ENCODE results near the gene RBKS. TPM values are rescaled to one million over a fixed set of nuclear protein-coding genes. Genes with fewer than 3 reads are reported as not detected.

The RBKS gene
- total and polyA plus RNA-seq, 2 donors from 2014 or later: 10.3 to 28.7 TPM

DNA sequence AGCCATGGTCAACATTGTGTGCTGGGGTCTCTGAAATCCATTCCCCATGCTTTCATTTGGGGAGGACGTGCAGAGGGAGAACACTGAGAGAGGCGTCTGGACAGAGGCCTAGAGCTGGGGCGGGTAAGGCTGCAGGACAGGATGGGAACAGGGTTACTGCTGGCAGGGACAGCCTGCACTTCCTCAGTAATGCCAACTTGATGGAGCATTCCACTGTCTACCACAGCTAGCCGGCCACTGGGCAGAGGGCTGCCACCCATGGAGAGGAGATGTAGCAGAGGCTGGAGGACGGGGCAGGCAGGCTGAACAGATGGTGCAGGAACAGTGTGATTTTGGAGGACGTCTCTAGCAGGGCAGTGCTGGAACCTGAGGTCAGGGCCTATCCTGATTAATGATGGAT lies 89.3 kb downstream of the RBKS start:
- Histone ChIP-seq H3K36me3 (ENCODE audit: control insufficient read depth in 2 of 3, insufficient read depth in 3 of 3, low read length in 3 of 3) (no peaks in the 10 kb centered on the region), H3K4me1 (ENCODE audit: control insufficient read depth in 2 of 3, insufficient read depth in 2 of 3, low read depth in 1 of 3, low read length in 3 of 3) (peaks cover 0 to 5% (median under 1%) of the 10 kb centered on the region in 3 donors), H3K4me3 (ENCODE audit: low read length in 3 of 3) (no peak overlapping the region), H3K27ac (ENCODE audit: low read depth in 2 of 2, low read length in 2 of 2) (no peak overlapping the region), H3K27me3 (ENCODE audit: control insufficient read depth, insufficient read depth, low read length) (no peaks in the 10 kb centered on the region), H3K9ac (ENCODE audit: low read length in 3 of 3) (no peak overlapping the region), H3K9me3 (ENCODE audit: control insufficient read depth in 2 of 3, insufficient read depth in 1 of 3, low read length in 3 of 3) (no peaks in the 10 kb centered on the region)
- intact Hi-C loops (cut with DNase I): no loop called here
- TF ChIP-seq, protein P1, sequence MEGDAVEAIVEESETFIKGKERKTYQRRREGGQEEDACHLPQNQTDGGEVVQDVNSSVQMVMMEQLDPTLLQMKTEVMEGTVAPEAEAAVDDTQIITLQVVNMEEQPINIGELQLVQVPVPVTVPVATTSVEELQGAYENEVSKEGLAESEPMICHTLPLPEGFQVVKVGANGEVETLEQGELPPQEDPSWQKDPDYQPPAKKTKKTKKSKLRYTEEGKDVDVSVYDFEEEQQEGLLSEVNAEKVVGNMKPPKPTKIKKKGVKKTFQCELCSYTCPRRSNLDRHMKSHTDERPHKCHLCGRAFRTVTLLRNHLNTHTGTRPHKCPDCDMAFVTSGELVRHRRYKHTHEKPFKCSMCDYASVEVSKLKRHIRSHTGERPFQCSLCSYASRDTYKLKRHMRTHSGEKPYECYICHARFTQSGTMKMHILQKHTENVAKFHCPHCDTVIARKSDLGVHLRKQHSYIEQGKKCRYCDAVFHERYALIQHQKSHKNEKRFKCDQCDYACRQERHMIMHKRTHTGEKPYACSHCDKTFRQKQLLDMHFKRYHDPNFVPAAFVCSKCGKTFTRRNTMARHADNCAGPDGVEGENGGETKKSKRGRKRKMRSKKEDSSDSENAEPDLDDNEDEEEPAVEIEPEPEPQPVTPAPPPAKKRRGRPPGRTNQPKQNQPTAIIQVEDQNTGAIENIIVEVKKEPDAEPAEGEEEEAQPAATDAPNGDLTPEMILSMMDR (IDR thresholded peaks at IDR 0.05; ENCODE audit: borderline replicate concordance, extremely low read depth, insufficient read depth): no peak
- no peak for DNase-seq
- FAIRE-seq: no peak

DNA sequence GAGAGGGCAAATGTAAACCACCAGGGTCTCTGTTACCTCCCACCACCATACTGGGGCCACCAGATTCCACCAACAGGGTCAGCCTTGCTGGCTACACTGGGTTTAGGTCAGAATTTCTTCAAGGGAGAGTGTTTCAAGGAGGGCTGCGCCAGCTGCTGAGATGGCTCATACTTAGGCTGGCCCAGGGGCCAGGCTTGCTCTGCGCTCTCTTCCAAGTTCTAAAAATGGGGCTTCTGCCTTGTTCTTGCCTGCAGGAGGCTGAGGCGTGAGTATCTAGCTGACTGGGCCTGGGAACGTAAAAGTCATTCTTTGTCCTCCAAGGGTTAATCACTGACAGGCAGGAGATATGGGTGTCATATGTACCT lies 90.6 kb downstream of the RBKS start:
- no peaks in the 10 kb centered on the region for H3K27me3 ChIP-seq (ENCODE audit: control insufficient read depth, insufficient read depth, low read length)
- H3K9ac ChIP-seq (ENCODE audit: low read length in 3 of 3): peak overlapping the region in 1 of 3 donors; percentile 5
- H3K4me3 ChIP-seq (ENCODE audit: low read length in 3 of 3): no peak overlapping the region
- DNase-seq: no peak
- H3K4me1 ChIP-seq (ENCODE audit: control insufficient read depth in 2 of 3, insufficient read depth in 2 of 3, low read depth in 1 of 3, low read length in 3 of 3): peaks cover 0 to 10% (median 6%) of the 10 kb centered on the region in 3 donors
- H3K27ac ChIP-seq (ENCODE audit: low read depth in 2 of 2, low read length in 2 of 2): peak overlapping the region; percentile 6 to 51
- TF ChIP-seq, protein P1 (IDR thresholded peaks at IDR 0.05; ENCODE audit: borderline replicate concordance, extremely low read depth, insufficient read depth): no peak
- no peaks in the 10 kb centered on the region for H3K36me3 ChIP-seq (ENCODE audit: control insufficient read depth in 2 of 3, insufficient read depth in 3 of 3, low read length in 3 of 3)
- H3K9me3 ChIP-seq (ENCODE audit: control insufficient read depth in 2 of 3, insufficient read depth in 1 of 3, low read length in 3 of 3): no peaks in the 10 kb centered on the region
- intact Hi-C loops (cut with DNase I): no loop called here
- no peak for FAIRE-seq

DNA sequence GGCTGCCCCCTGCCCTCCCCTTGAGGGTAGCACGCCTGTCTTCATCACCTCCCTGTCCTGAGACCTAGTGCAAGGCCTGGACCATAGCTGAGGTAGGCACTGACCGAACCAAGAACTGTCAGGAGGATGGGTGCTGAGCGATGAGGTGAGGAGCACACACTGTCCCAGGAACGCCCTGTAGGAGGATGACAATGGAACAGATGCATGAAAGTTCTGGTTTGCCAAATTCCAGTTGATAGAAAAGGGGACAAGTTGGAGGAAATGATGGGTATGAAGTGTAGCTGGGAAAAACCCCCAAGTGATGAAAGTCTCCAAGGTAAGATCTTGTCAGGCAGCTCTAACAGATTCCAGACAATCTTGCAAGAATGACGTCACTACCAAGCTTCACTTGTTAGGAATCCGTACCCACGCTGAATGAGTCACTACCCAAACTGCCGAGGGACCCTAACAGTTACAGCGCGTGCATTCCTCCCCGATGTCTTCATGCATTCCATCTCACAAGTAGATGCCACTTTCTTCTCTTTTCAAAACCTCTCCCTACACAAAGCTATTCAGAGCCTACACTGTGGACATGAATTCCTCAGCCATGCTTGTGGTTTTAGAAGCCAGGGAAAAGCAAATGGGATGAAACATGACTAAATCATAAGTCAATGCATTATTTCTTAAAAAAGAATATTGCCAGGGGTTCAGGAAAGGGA lies 91.1 kb downstream of the RBKS start:
- Histone ChIP-seq H3K9ac (ENCODE audit: low read length in 3 of 3) (peak overlapping the region in 1 of 3 donors; percentile 5), H3K27me3 (ENCODE audit: control insufficient read depth, insufficient read depth, low read length) (no peaks in the 10 kb centered on the region), H3K9me3 (ENCODE audit: control insufficient read depth in 2 of 3, insufficient read depth in 1 of 3, low read length in 3 of 3) (no peaks in the 10 kb centered on the region), H3K4me1 (ENCODE audit: control insufficient read depth in 2 of 3, insufficient read depth in 2 of 3, low read depth in 1 of 3, low read length in 3 of 3) (peaks cover 0 to 10% (median 6%) of the 10 kb centered on the region in 3 donors), H3K36me3 (ENCODE audit: control insufficient read depth in 2 of 3, insufficient read depth in 3 of 3, low read length in 3 of 3) (no peaks in the 10 kb centered on the region), H3K4me3 (ENCODE audit: low read length in 3 of 3) (no peak overlapping the region), H3K27ac (ENCODE audit: low read depth in 2 of 2, low read length in 2 of 2) (peak overlapping the region; percentile 33 to 67)
- FAIRE-seq (no peak), DNase-seq (peak in 3 of 5 donors; percentile 5 to 77 (median 48))
- TF ChIP-seq, protein P1 (IDR thresholded peaks at IDR 0.05; ENCODE audit: borderline replicate concordance, extremely low read depth, insufficient read depth): no peak
- intact Hi-C loops (cut with DNase I): no loop called here

Data from kidney (tissue), 14 donors.